MCF 10A (cell line): ENCODE results near the gene RALB. TPM values are rescaled to one million over a fixed set of nuclear protein-coding genes. Genes with fewer than 3 reads are reported as not detected.

ENCODE experiments used
- BruUV-seq: library from RNA; stranded (reverse); fragments of 400-500 nt; replicated peaks from 2 replicates; lab custom pipeline; 2021; lab: Mats Ljungman, UMichigan
- CTCF ChIA-PET: fragments of 300-600 bp; sonication (Branson Sonifier 250); formaldehyde crosslinking; extraction: SDS; loops from one replicate; lab custom pipeline; 2021; ENCODE audit warnings: antibody characterized with exemption, inconsistent platforms; lab: Yijun Ruan, JAX
- POLR2A ChIA-PET: fragments of 300-600, 350-650 bp; sonication (Branson Sonifier 250); formaldehyde crosslinking; extraction: SDS; loops from one replicate; lab custom pipeline; 2020; ENCODE audit warnings: antibody characterized with exemption, inconsistent platforms; lab: Yijun Ruan, JAX
- DNase-seq: peaks from one replicate; pipeline ENCODE4 v3.0.0-alpha.2; 2018; ENCODE audit not compliant: unreplicated experiment
- H3K27ac Mint-ChIP-seq: one replicate; pipeline ENCODE4 v1.8.0; 2022; ENCODE audit warnings: mild to moderate bottlenecking, low read depth, mixed read lengths; ENCODE audit not compliant: unreplicated experiment
- H3K27me3 Mint-ChIP-seq: one replicate; pipeline ENCODE4 v1.8.0; 2022; ENCODE audit warnings: mixed read lengths; ENCODE audit not compliant: insufficient read depth, unreplicated experiment
- H3K36me3 Mint-ChIP-seq: one replicate; pipeline ENCODE4 v1.8.0; 2022; ENCODE audit warnings: mild to moderate bottlenecking, moderate library complexity, mixed read lengths; ENCODE audit not compliant: insufficient read depth, unreplicated experiment
- H3K4me1 Mint-ChIP-seq: one replicate; pipeline ENCODE4 v1.8.0; 2022; ENCODE audit warnings: mixed read lengths; ENCODE audit not compliant: insufficient read depth, unreplicated experiment
- H3K4me3 Mint-ChIP-seq: one replicate; pipeline ENCODE4 v1.8.0; 2022; ENCODE audit warnings: mild to moderate bottlenecking, moderate library complexity, mixed read lengths; ENCODE audit not compliant: unreplicated experiment
- H3K9me3 Mint-ChIP-seq: one replicate; pipeline ENCODE4 v1.8.0; 2022; ENCODE audit warnings: mixed read lengths; ENCODE audit not compliant: unreplicated experiment
- CTCF ChIP-seq: fragments of 200-600 bp; IDR thresholded peaks from one replicate; pipeline ENCODE4 v1.8.0; 2022; ENCODE audit warnings: antibody characterized with exemption, mild to moderate bottlenecking; ENCODE audit not compliant: unreplicated experiment
- intact Hi-C: fragments of 100-400 bp; cut with micrococcal nuclease; formaldehyde crosslinking; loops from 2 replicates; pipeline ENCODE4 v1.14.1; 2022
- total RNA-seq: library from RNA; stranded (reverse); gene quantifications from 2 replicates; pipeline ENCODE4 v1.2.3, GENCODE V29; 2022

Gene RALB
- total RNA-seq, 1 experiment from 2014 or later, result 37.4 TPM

- Mint-ChIP-seq H3K4me1 (peaks cover 40% of the 10 kb centered on the region), H3K4me3 (peak overlapping the region; percentile 96), H3K36me3 (no peaks in the 10 kb centered on the region), H3K27ac (peak overlapping the region; percentile 88), H3K27me3 (peaks cover 30% of the 10 kb centered on the region), H3K9me3 (no peaks in the 10 kb centered on the region)
- no peak for TF ChIP-seq CTCF
- intact Hi-C loops, result loop anchor here (2.0 kb wide), 2 partner anchors 35 to 221 kb away; no protein-coding TSS in a partner anchor
- POLR2A ChIA-PET, result interaction anchor here (0.6 to 3.4 kb wide), 14 partner anchors 9 to 1049 kb away, joined by 3 to 18 read pairs (median 3); no protein-coding TSS in a partner anchor
- CTCF ChIA-PET, result interaction anchor here (0.6 to 3.4 kb wide), 10 partner anchors 10 to 719 kb away, joined by 3 to 9 read pairs (median 3); no protein-coding TSS in a partner anchor
- BruUV-seq, result no TSS peak
- no peak for DNase-seq
These were observed 800 bp upstream of the RALB start for GRCh38 chr2:120251880-120252224.

- peak; percentile 78 for DNase-seq
- Mint-ChIP-seq H3K36me3 (no peaks in the 10 kb centered on the region), H3K4me3 (peak overlapping the region; percentile 96), H3K27me3 (peaks cover 20% of the 10 kb centered on the region), H3K9me3 (no peaks in the 10 kb centered on the region), H3K27ac (peak overlapping the region; percentile 88), H3K4me1 (peaks cover 42% of the 10 kb centered on the region)
- CTCF ChIA-PET, result interaction anchor here (0.5 to 1.3 kb wide), 6 partner anchors 9 to 765 kb away, joined by 3 to 4 read pairs (median 3); no protein-coding TSS in a partner anchor
- POLR2A ChIA-PET, result interaction anchor here (0.8 to 3.4 kb wide), 7 partner anchors 10 to 67 kb away, joined by 3 to 18 read pairs (median 4); partner anchors contain the start of gene TMEM185B
- TF ChIP-seq CTCF, result peak; percentile 31
- BruUV-seq, result no TSS peak
- intact Hi-C loops, result loop anchor here (1.0 to 2.0 kb wide), 3 partner anchors 34 to 220 kb away; no protein-coding TSS in a partner anchor
These were observed 600 bp downstream of the RALB start for GRCh38 chr2:120253021-120253882.

- ChIA-PET POLR2A (interaction anchor here (0.6 to 3.4 kb wide), 4 partner anchors 9 to 69 kb away, joined by 4 to 18 read pairs (median 8); partner anchors contain the start of gene TMEM185B), CTCF (interaction anchor here (1.7 kb wide), 1 partner anchor 10 kb away, joined by 5 read pairs; no protein-coding TSS in a partner anchor)
- TF ChIP-seq CTCF, result no peak
- H3K9me3 Mint-ChIP-seq, result no peaks in the 10 kb centered on the region
- no peaks in the 10 kb centered on the region for H3K36me3 Mint-ChIP-seq
- H3K27ac Mint-ChIP-seq, result no peak overlapping the region
- H3K4me1 Mint-ChIP-seq, result peaks cover 42% of the 10 kb centered on the region
- intact Hi-C loops, result no loop called here
- H3K4me3 Mint-ChIP-seq, result peak overlapping the region; percentile 96
- no TSS peak for BruUV-seq
- peaks cover 12% of the 10 kb centered on the region for H3K27me3 Mint-ChIP-seq
- no peak for DNase-seq
These were observed 1.5 kb downstream of the RALB start for GRCh38 chr2:120254178-120254577.

GRCh38 chr2:120255071-120255470, 2.4 kb downstream of the RALB start:
- Mint-ChIP-seq H3K27me3 (peaks cover 3% of the 10 kb centered on the region), H3K27ac (peak overlapping the region; percentile 39), H3K9me3 (no peaks in the 10 kb centered on the region), H3K4me3 (peak overlapping the region; percentile 35), H3K36me3 (no peaks in the 10 kb centered on the region), H3K4me1 (peaks cover 42% of the 10 kb centered on the region)
- TF ChIP-seq CTCF, result no peak
- intact Hi-C loops, result no loop called here
- CTCF ChIA-PET, result interaction anchor here (0.6 to 1.7 kb wide), 3 partner anchors 9 to 80 kb away, joined by 3 to 12 read pairs (median 5); no protein-coding TSS in a partner anchor
- DNase-seq, result no peak
- POLR2A ChIA-PET, result no interaction called here
- BruUV-seq, result no TSS peak
